GM12878 (cell line): ENCODE results near the gene COPE. TPM values are rescaled to one million over a fixed set of nuclear protein-coding genes. Genes with fewer than 3 reads are reported as not detected.

ENCODE experiments used
- ATAC-seq: fragments of 200-7000 bp; cut with Tn5 transposase; 3 replicates; pipeline ENCODE4 v1.9.1; 2020; ENCODE audit warnings: mild to moderate bottlenecking, moderate library complexity
- BruUV-seq: library from RNA; stranded (reverse); fragments of 400-500 nt; replicated peaks from 2 replicates; lab custom pipeline; 2021; lab: Mats Ljungman, UMichigan
- CTCF ChIA-PET: fragments of 300-600 bp; sonication (Branson Sonifier 250); formaldehyde crosslinking; extraction: SDS; loops from one replicate; lab custom pipeline; 2021; ENCODE audit warnings: inconsistent platforms; lab: Yijun Ruan, JAX
- POLR2A ChIA-PET: fragments of 350-600 bp; formaldehyde crosslinking; extraction: SDS; loops from one replicate; lab custom pipeline; 2021; ENCODE audit warnings: inconsistent platforms; lab: Charles Lee
- RAD21 ChIA-PET: fragments of 300-600 bp; sonication (Branson Sonifier 250); formaldehyde crosslinking; loops from one replicate; lab custom pipeline; 2023; ENCODE audit warnings: antibody characterized with exemption; ENCODE audit not compliant: unreplicated experiment; lab: Charles Lee
- SMC1A ChIA-PET: fragments of 300-600 bp; sonication (Branson Sonifier 250); formaldehyde crosslinking; loops from one replicate; lab custom pipeline; 2023; ENCODE audit not compliant: unreplicated experiment, uncharacterized antibody; lab: Charles Lee
- DNase-seq: peaks from one replicate; pipeline ENCODE4 v3.0.0-alpha.2; 2011; ENCODE audit warnings: low read depth, low spot score
- FAIRE-seq: peaks from 3 replicates; lab custom pipeline; 2011; peaks lifted over from hg19 to GRCh38; lab: Jason Lieb, UNC
- H2AFZ ChIP-seq: 2 replicates; pipeline ENCODE4 v1.6.0; 2011; ENCODE audit warnings: low read depth, low read length, control low read depth; ENCODE audit not compliant: control insufficient read depth
- H3K27ac ChIP-seq: 2 replicates; pipeline ENCODE4 v1.5.1; 2011; ENCODE audit warnings: control low read depth; ENCODE audit not compliant: control insufficient read depth, insufficient read depth
- H3K27me3 ChIP-seq, 2 experiments: replicated peaks in 1 of 2; 2 replicates each; pipeline versions ENCODE4 v1.6.0 to v1.6.1; 2011; ENCODE audit warnings: low read length in 1 of 2; ENCODE audit not compliant: control insufficient read depth in 2 of 2, insufficient read depth in 2 of 2
- H3K36me3 ChIP-seq, 2 experiments: 2 replicates each; pipeline ENCODE4 v1.5.1; 2011; ENCODE audit warnings: low read length in 1 of 2; ENCODE audit not compliant: control insufficient read depth in 2 of 2, insufficient read depth in 2 of 2
- H3K4me1 ChIP-seq: 2 replicates; pipeline ENCODE4 v1.6.1; 2011; ENCODE audit warnings: mild to moderate bottlenecking, low read length, moderate library complexity, mixed read lengths; ENCODE audit not compliant: control insufficient read depth, insufficient read depth
- H3K4me2 ChIP-seq: 2 replicates; pipeline ENCODE4 v1.6.0; 2011; ENCODE audit warnings: control low read depth; ENCODE audit not compliant: control insufficient read depth, insufficient read depth
- H3K4me3 ChIP-seq: fragments of 200-600 bp; sonication (generic); 2 replicates; pipeline ENCODE4 v1.5.1; 2016
- H3K79me2 ChIP-seq: 2 replicates; pipeline ENCODE4 v1.6.0; 2011; ENCODE audit warnings: low read length; ENCODE audit not compliant: control insufficient read depth, insufficient read depth
- H3K9ac ChIP-seq: 2 replicates; pipeline ENCODE4 v1.8.0; 2011; ENCODE audit warnings: low read length, control low read depth, mixed read lengths; ENCODE audit not compliant: control insufficient read depth, insufficient read depth
- H3K9me3 ChIP-seq: replicated peaks from 3 replicates; pipeline ENCODE4 v1.5.1; 2011; ENCODE audit warnings: mild to moderate bottlenecking, low read length; ENCODE audit not compliant: control insufficient read depth, insufficient read depth
- H4K20me1 ChIP-seq: 2 replicates; pipeline ENCODE4 v1.6.0; 2011; ENCODE audit not compliant: control insufficient read depth, insufficient read depth
- BACH1 ChIP-seq: fragments of 450-650 bp; IDR thresholded peaks from 2 replicates; pipeline ENCODE4 v1.6.1; 2017; ENCODE audit warnings: mild to moderate bottlenecking, borderline replicate concordance
- CBX5 ChIP-seq: sonication (generic); IDR thresholded peaks from 2 replicates; pipeline ENCODE4 v1.6.1; 2016; ENCODE audit warnings: low read depth, moderate library complexity, mild to moderate bottlenecking, inconsistent platforms
- HDAC2 ChIP-seq: fragments of 200-600 bp; sonication (generic); IDR thresholded peaks from 2 replicates; pipeline ENCODE4 v1.6.1; 2017
- IKZF1 ChIP-seq: fragments of 450-650 bp; conservative IDR thresholded peaks from 2 replicates; pipeline ENCODE4 v1.6.1; 2017; ENCODE audit warnings: antibody characterized with exemption, mild to moderate bottlenecking
- IRF4 ChIP-seq: IDR thresholded peaks from 2 replicates; pipeline ENCODE4 v1.6.1; 2011; ENCODE audit warnings: low read depth, low read length
- NR2C2 ChIP-seq: IDR thresholded peaks from 2 replicates; pipeline ENCODE4 v1.6.1; 2011; ENCODE audit warnings: borderline replicate concordance, low read depth; ENCODE audit not compliant: control insufficient read depth, insufficient read length
- POU2F2 ChIP-seq: IDR thresholded peaks from 3 replicates; pipeline ENCODE4 v1.6.1; 2011; ENCODE audit warnings: low read depth, mild to moderate bottlenecking, low read length, borderline replicate concordance
- RAD51 ChIP-seq: fragments of 450-650 bp; IDR thresholded peaks from 2 replicates; pipeline ENCODE4 v1.6.1; 2016; ENCODE audit warnings: moderate library complexity, mild to moderate bottlenecking, inconsistent platforms
- RBBP5 ChIP-seq: fragments of 200-600 bp; sonication (generic); conservative IDR thresholded peaks from 2 replicates; pipeline ENCODE4 v1.6.1; 2016
- SUPT20H ChIP-seq: IDR thresholded peaks from 2 replicates; pipeline ENCODE4 v1.6.1; 2011; ENCODE audit warnings: low read depth, mild to moderate bottlenecking, low read length, moderate library complexity, borderline replicate concordance; ENCODE audit not compliant: control insufficient read depth
- ZNF217 ChIP-seq: fragments of 450-650 bp; IDR thresholded peaks from 2 replicates; pipeline ENCODE4 v1.6.1; 2017; ENCODE audit warnings: antibody characterized with exemption, mild to moderate bottlenecking
- WGBS: methylation state at CpG from one replicate; pipeline ENCODE4 v1.1.6; 2016; ENCODE audit warnings: low lambda C conversion rate; ENCODE audit not compliant: insufficient replicate concordance, insufficient coverage; ENCODE audit errors: missing lambda C conversion rate; 5-methylcytosine and 5-hydroxymethylcytosine counted together
- in situ Hi-C: fragments of 300-500 bp; cut with MboI; formaldehyde crosslinking; loops from 9 replicates; pipeline ENCODE4 v1.14.3; 2018; ENCODE audit warnings: mixed read lengths
- intact Hi-C: fragments of 100-400 bp; cut with micrococcal nuclease; formaldehyde crosslinking; loops from one replicate; pipeline ENCODE4 v1.14.2; 2022; ENCODE audit not compliant: unreplicated experiment
- polyA plus RNA-seq, 11 experiments: library from polyadenylated mRNA; depleted of rRNA in 4 of 11; unstranded in 6 of 11; stranded (reverse) in 5 of 11; fragments of >200 nt; fragmentation: Nextera tagmentation in 4 of 11; fragmentation: Illumina TruSeq in 1 of 11; extraction: Ambion mirVana in 4 of 11; extraction: Trizol in 1 of 11; gene quantifications; 1 replicate in 1 of 11; 2 replicates in 10 of 11; pipeline versions ENCODE4 v1.2.1 to v1.2.3, GENCODE V29; 2011 to 2016; ENCODE audit warnings: inconsistent platforms in 2 of 11, missing spikeins in 2 of 11, low read depth in 1 of 11
- total RNA-seq, 4 experiments: library from RNA; depleted of rRNA in 3 of 4; stranded (reverse); fragments of >200 nt in 3 of 4; fragmentation: Illumina TruSeq in 1 of 4; extraction: Trizol in 1 of 4; gene quantifications; 2 replicates each; pipeline versions ENCODE4 v1.2.1 to v1.2.3, GENCODE V29; 2013 to 2021
- TF ChIP-seq, protein P1 (sequence below): fragments of 450-650 bp; IDR thresholded peaks from 2 replicates; pipeline ENCODE4 v1.6.1; 2014; ENCODE audit warnings: mild to moderate bottlenecking
- TF ChIP-seq, protein P2 (sequence below): IDR thresholded peaks from 2 replicates; pipeline ENCODE4 v1.6.1; 2011; ENCODE audit warnings: low read depth, low read length, improper control_type of control experiment, borderline replicate concordance
- TF ChIP-seq, protein P3 (sequence below): fragments of 450-650 bp; IDR thresholded peaks from 2 replicates; pipeline ENCODE4 v1.6.1; 2017; ENCODE audit warnings: mild to moderate bottlenecking, low read depth, inconsistent platforms; ENCODE audit not compliant: poor library complexity, severe bottlenecking
- TF ChIP-seq, protein P4 (sequence below): fragments of 450-650 bp; IDR thresholded peaks from 2 replicates; pipeline ENCODE4 v1.6.1; 2016; ENCODE audit warnings: mild to moderate bottlenecking, moderate library complexity, borderline replicate concordance

COPE gene
- total and polyA plus RNA-seq, 10 of the 15 experiments (the other 5 are each of a cell fraction or from before 2014, with no cell fraction given) = 3.5 to 464 (median 222) TPM

DNA sequence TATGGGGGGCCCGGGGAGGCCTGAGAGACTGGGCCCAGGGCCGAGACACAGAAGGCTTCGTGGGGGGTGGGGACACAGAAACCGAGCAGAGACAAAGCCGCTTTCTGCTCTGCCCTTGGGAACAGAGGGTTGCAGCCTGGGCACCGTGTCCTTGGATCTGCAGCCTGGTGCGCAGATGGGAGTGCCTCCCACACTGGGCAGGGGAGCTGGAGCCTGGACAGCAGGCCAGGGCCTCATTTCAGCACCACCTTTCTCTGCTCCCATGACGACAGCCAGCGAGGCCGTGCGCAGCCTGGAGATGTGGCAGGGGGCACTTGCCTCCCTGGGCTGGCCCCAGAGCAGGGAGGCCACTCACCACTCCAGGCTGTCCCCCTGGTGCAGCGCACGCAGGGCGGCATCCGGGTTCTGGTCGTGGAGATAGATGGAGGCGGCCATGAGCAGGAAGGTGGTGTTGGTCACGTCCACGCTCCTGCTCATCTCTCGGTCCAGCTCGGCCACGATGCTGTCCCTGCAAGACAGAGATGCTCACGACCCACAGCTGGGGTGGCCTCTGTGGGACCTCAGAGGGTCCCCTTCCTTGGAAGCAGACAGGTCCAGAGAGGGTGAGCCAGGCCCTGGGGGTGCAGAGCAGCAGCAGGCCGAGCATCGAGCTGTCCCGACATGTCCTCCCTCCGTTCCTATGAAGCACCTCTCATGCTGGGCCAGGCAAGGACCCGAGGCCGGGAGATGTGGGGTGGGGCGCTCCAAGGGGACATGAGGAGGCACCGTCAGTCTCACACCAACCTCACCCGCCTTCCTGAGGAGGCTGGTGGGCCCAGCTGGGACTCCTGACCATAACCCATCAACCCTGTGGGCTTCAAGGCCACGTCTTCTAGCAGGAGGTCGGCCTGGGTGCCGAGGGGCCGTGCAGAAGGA lies 12.3 kb downstream of the COPE start:
- Histone ChIP-seq H2AFZ (no peak overlapping the region), H3K9ac (no peak overlapping the region), H3K4me3 (no peak overlapping the region), H3K9me3 (no peaks in the 10 kb centered on the region), H4K20me1 (no peaks in the 10 kb centered on the region), H3K27ac (no peak overlapping the region), H3K4me1 (no peaks in the 10 kb centered on the region), H3K4me2 (no peak overlapping the region), H3K79me2 (no peaks in the 10 kb centered on the region), H3K36me3 (peaks cover 6 to 15% of the 10 kb centered on the region in 2 experiments; a peak in 3 of 4 replicates), H3K27me3 (no peaks in the 10 kb centered on the region)
- TF ChIP-seq RBBP5 (no peak), IKZF1 (no peak), BACH1 (no peak), ZNF217 (no peak), CBX5 (no peak), RAD51 (no peak), SUPT20H (no peak), POU2F2 (no peak), IRF4 (no peak), HDAC2 (no peak), NR2C2 (no peak)
- TF ChIP-seq, protein P1, sequence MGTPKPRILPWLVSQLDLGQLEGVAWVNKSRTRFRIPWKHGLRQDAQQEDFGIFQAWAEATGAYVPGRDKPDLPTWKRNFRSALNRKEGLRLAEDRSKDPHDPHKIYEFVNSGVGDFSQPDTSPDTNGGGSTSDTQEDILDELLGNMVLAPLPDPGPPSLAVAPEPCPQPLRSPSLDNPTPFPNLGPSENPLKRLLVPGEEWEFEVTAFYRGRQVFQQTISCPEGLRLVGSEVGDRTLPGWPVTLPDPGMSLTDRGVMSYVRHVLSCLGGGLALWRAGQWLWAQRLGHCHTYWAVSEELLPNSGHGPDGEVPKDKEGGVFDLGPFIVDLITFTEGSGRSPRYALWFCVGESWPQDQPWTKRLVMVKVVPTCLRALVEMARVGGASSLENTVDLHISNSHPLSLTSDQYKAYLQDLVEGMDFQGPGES = no peak
- TF ChIP-seq, protein P2, sequence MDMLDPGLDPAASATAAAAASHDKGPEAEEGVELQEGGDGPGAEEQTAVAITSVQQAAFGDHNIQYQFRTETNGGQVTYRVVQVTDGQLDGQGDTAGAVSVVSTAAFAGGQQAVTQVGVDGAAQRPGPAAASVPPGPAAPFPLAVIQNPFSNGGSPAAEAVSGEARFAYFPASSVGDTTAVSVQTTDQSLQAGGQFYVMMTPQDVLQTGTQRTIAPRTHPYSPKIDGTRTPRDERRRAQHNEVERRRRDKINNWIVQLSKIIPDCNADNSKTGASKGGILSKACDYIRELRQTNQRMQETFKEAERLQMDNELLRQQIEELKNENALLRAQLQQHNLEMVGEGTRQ = no peak
- TF ChIP-seq, protein P3, sequence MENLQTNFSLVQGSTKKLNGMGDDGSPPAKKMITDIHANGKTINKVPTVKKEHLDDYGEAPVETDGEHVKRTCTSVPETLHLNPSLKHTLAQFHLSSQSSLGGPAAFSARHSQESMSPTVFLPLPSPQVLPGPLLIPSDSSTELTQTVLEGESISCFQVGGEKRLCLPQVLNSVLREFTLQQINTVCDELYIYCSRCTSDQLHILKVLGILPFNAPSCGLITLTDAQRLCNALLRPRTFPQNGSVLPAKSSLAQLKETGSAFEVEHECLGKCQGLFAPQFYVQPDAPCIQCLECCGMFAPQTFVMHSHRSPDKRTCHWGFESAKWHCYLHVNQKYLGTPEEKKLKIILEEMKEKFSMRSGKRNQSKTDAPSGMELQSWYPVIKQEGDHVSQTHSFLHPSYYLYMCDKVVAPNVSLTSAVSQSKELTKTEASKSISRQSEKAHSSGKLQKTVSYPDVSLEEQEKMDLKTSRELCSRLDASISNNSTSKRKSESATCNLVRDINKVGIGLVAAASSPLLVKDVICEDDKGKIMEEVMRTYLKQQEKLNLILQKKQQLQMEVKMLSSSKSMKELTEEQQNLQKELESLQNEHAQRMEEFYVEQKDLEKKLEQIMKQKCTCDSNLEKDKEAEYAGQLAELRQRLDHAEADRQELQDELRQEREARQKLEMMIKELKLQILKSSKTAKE = no peak
- TF ChIP-seq, protein P4, sequence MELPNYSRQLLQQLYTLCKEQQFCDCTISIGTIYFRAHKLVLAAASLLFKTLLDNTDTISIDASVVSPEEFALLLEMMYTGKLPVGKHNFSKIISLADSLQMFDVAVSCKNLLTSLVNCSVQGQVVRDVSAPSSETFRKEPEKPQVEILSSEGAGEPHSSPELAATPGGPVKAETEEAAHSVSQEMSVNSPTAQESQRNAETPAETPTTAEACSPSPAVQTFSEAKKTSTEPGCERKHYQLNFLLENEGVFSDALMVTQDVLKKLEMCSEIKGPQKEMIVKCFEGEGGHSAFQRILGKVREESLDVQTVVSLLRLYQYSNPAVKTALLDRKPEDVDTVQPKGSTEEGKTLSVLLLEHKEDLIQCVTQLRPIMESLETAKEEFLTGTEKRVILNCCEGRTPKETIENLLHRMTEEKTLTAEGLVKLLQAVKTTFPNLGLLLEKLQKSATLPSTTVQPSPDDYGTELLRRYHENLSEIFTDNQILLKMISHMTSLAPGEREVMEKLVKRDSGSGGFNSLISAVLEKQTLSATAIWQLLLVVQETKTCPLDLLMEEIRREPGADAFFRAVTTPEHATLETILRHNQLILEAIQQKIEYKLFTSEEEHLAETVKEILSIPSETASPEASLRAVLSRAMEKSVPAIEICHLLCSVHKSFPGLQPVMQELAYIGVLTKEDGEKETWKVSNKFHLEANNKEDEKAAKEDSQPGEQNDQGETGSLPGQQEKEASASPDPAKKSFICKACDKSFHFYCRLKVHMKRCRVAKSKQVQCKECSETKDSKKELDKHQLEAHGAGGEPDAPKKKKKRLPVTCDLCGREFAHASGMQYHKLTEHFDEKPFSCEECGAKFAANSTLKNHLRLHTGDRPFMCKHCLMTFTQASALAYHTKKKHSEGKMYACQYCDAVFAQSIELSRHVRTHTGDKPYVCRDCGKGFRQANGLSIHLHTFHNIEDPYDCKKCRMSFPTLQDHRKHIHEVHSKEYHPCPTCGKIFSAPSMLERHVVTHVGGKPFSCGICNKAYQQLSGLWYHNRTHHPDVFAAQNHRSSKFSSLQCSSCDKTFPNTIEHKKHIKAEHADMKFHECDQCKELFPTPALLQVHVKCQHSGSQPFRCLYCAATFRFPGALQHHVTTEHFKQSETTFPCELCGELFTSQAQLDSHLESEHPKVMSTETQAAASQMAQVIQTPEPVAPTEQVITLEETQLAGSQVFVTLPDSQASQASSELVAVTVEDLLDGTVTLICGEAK = no peak
- BruUV-seq = no TSS peak
- DNase-seq (no peak), ATAC-seq (no peak), FAIRE-seq (no peak)
- ChIA-PET CTCF (no interaction called here), SMC1A (no interaction called here), RAD21 (no interaction called here), POLR2A (no interaction called here)
- 96% methylated on average over 32 of the region's 36 CpGs for WGBS
- in situ Hi-C loops (no loop called here), intact Hi-C loops (no loop called here)
